CD4-positive, alpha-beta T cell treated with Interleukin-4 for 1 hour (primary cell): ENCODE results near the gene NT5M.

Experiments used
- DNase-seq, 2 donors: peaks; one replicate each; pipeline ENCODE4 v3.0.0-alpha.2; 2020 to 2022

NT5M gene

GRCh38 chr17:17355426-17355825, 52.3 kb downstream of the NT5M start:
- DNase-seq = no peak

- DNase-seq = peak; percentile 75 to 76
These were observed 53.2 kb downstream of the NT5M start for GRCh38 chr17:17356149-17356930.

GRCh38 chr17:17356931-17357270, 53.7 kb downstream of the NT5M start:
- DNase-seq = no peak

GRCh38 chr17:17358060-17358751, 55.0 kb downstream of the NT5M start:
- no peak for DNase-seq

GRCh38 chr17:17358866-17359265, 55.7 kb downstream of the NT5M start:
- DNase-seq = no peak

- DNase-seq = no peak
These were observed 56.1 kb downstream of the NT5M start for GRCh38 chr17:17359271-17359670.

GRCh38 chr17:17360087-17360730, 57.0 kb downstream of the NT5M start:
- no peak for DNase-seq

- no peak for DNase-seq
These were observed 58.3 kb downstream of the NT5M start for GRCh38 chr17:17361543-17361866.

- no peak for DNase-seq
These were observed 58.8 kb downstream of the NT5M start for GRCh38 chr17:17361867-17362539.

- DNase-seq = no peak
These were observed 59.4 kb downstream of the NT5M start for GRCh38 chr17:17362540-17362930.

GRCh38 chr17:17363638-17364337, 60.6 kb downstream of the NT5M start:
- DNase-seq = peak; percentile 37 to 58

- no peak for DNase-seq
These were observed 61.1 kb downstream of the NT5M start for GRCh38 chr17:17364338-17364667.

- no peak for DNase-seq
These were observed 62.4 kb downstream of the NT5M start for GRCh38 chr17:17365476-17366110.

- no peak for DNase-seq
These were observed 63.1 kb downstream of the NT5M start for GRCh38 chr17:17366235-17366634.

GRCh38 chr17:17366941-17367875, 64.0 kb downstream of the NT5M start:
- DNase-seq = no peak

GRCh38 chr17:17367931-17368330, 64.8 kb downstream of the NT5M start:
- no peak for DNase-seq

- DNase-seq = no peak
These were observed 67.5 kb downstream of the NT5M start for GRCh38 chr17:17370711-17371110.

- no peak for DNase-seq
These were observed 69.8 kb downstream of the NT5M start for GRCh38 chr17:17372856-17373520.

- no peak for DNase-seq
These were observed 72.7 kb downstream of the NT5M start for GRCh38 chr17:17375841-17376240.

- no peak for DNase-seq
These were observed 73.2 kb downstream of the NT5M start for GRCh38 chr17:17376362-17376761.
